COR-L47 (cell line): ENCODE data around the gene SNAP91.

Source experiments
- DNase-seq: peaks from one replicate; lab custom pipeline; 2025; lab: John Stamatoyannopoulos, UW

Gene SNAP91

DNA sequence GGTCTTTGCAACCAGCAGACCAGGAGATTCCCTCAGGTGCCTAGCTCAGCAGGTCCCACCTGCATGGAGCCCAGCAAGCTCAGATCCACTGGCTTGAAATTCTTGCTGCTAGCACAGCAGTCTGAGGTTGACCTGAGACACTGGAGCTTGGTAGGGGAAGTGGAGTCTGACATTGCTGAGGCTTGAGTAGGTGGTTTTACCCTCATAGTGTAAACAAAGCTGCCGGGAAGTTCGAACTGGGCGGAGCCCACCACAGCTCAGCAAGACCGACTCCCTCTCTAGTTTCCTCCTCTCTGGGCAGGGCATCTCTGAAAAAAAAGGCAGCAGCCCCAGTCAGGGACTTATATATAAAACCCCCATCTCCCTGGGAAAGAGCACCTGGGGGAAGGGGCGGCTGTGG is 162.3 kb downstream of the SNAP91 start:
- no peak for DNase-seq

DNA sequence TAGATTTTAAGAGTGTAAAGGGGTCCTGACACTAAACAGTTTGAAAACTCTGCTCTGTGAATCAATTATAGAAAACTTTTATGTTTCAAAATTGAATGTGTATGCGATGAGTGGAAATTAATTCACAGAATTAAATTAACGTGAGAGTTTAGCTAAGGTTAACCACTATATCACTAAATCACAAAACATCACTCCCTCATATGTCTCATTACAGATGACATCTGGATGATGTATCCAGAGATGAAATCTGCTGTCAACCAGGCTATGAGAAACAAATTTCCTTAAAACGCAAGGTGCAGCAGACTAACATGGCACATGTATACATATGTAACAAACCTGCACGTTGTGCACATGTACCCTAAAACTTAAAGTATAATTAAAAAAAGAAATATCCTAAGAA is 169.2 kb downstream of the SNAP91 start:
- DNase-seq: no peak

- DNase-seq: no peak
Measured at GRCh38 chr6:83536647-83537589, 172.0 kb downstream of the SNAP91 start.

- DNase-seq: no peak
Measured at GRCh38 chr6:83536034-83536646, 172.8 kb downstream of the SNAP91 start.

DNA sequence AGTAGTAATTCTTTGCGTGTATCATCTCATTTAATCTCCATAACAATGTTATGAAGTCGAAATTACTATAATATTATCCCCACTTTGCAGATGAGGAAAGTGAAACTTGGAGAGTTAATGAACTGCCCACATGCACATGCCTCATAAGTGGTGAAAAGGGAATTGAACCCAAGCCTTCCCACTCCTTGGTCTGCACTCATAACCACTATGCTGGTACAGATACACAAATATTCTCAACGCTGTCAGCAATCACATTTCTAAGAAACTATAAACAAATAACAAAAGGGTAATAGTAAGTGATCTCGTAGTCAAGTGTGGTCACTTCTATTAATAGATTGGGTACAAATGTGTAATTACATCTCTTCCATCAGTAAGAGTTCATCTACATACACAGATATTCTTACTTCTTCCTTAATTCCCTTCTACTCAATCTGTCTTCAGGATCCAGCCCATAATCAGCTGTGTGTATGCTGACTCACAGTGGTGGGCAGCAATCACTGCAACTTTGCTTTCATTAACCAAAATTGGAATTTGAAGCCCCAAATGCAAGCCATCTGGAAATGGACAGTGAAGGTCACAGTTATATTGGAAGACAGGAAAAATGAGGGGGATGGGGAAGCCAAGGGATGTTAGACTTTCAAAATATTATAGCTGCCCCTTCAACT is 190.0 kb downstream of the SNAP91 start:
- DNase-seq: no peak

DNA sequence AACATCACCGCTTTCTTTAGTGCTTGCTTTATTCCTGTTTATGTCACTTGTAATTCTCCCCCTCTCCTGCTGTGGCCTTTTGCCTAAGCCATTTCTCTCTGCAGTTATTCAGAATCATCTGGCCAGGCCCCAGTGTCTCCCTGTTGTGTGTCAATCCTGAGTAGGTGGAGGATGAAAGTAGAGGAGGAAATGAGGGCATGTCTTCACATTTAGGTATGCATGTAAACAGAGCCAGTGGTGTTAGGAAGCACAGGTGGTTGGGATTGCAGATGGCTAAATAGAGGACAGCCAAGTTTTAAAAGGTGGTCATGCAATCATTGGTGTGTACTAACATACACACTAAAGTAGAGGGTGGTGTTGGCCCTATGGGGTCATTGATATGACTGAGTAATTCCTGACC is 191.4 kb downstream of the SNAP91 start:
- no peak for DNase-seq

- peak; percentile 20 for DNase-seq
Measured at GRCh38 chr6:83514866-83515466, 193.9 kb downstream of the SNAP91 start.

- no peak for DNase-seq
Measured at GRCh38 chr6:83514466-83514865, 194.4 kb downstream of the SNAP91 start.

GRCh38 chr6:83511901-83512681 is 196.8 kb downstream of the SNAP91 start, which contains the start of gene PRSS35:
PRSS35 (plus strand) TSS chr6:83512534; CDS start chr6:83523442, 10,908 bp downstream.
- DNase-seq: no peak

- DNase-seq: no peak
Measured at GRCh38 chr6:83511266-83511665, 197.6 kb downstream of the SNAP91 start.

GRCh38 chr6:83510791-83511190 is 198.1 kb downstream of the SNAP91 start:
- DNase-seq: no peak

- DNase-seq: no peak
Measured at GRCh38 chr6:83509441-83509840, 199.5 kb downstream of the SNAP91 start.

- no peak for DNase-seq
Measured at GRCh38 chr6:83505356-83505755, 203.5 kb downstream of the SNAP91 start.
